Activated CD4-positive, alpha-beta T cell treated with anti-CD3 and anti-CD28 coated beads, Interleukin-2, amount 10 ng/mL, durations not matched to agents 7 days and 5 days (primary cell): ENCODE measurements around the gene PAN2. TPM values are rescaled to one million over a fixed set of nuclear protein-coding genes. Genes with fewer than 3 reads are reported as not detected.
A peak's percentile ranks its signal among the peaks of the same experiment; 100 is the strongest.
"Not testable (repeated sequence)": the region's sequence is repeated elsewhere in the genome, so short reads cannot be mapped to it uniquely, and the experiment has no call there.

Experiments used
- CTCF ChIA-PET: fragments of 350-600 bp; sonication (Branson Sonifier 250); formaldehyde crosslinking; loops from one replicate; lab custom pipeline; 2021; ENCODE audit warnings: antibody characterized with exemption; lab: Charles Lee
- POLR2A ChIA-PET: fragments of 350-600 bp; sonication (Branson Sonifier 250); formaldehyde crosslinking; loops from one replicate; lab custom pipeline; 2021; ENCODE audit warnings: antibody characterized with exemption; lab: Charles Lee
- DNase-seq: peaks from one replicate; pipeline ENCODE4 v3.0.0-alpha.2; 2020
- H3K27ac Mint-ChIP-seq: one replicate; pipeline ENCODE4 v1.8.0; 2021; ENCODE audit warnings: mild to moderate bottlenecking, moderate library complexity, mixed read lengths
- H3K27me3 Mint-ChIP-seq: one replicate; pipeline ENCODE4 v1.8.0; 2021; ENCODE audit warnings: mixed read lengths
- H3K36me3 Mint-ChIP-seq: one replicate; pipeline ENCODE4 v1.8.0; 2021; ENCODE audit warnings: low read depth, mixed read lengths
- H3K4me1 Mint-ChIP-seq: one replicate; pipeline ENCODE4 v1.8.0; 2021; ENCODE audit warnings: mixed read lengths
- H3K4me3 Mint-ChIP-seq: one replicate; pipeline ENCODE4 v1.8.0; 2021; ENCODE audit warnings: mild to moderate bottlenecking, moderate library complexity, mixed read lengths
- H3K9me3 Mint-ChIP-seq: one replicate; pipeline ENCODE4 v1.8.0; 2021; ENCODE audit warnings: mixed read lengths
- total RNA-seq, 2 experiments: library from RNA; stranded (reverse); gene quantifications; one replicate each; pipeline ENCODE4 v1.2.3, GENCODE V29; 2021

PAN2 gene
- total RNA-seq, 2 experiments from 2014 or later = 76.9 to 78.9 TPM

GRCh38 chr12:56299853-56300643 is 33.8 kb downstream of the PAN2 start, which contains the start of gene CS:
Gene CS, minus strand, starts transcription at chr12:56300330. Its CDS starts 129 bp downstream, at chr12:56300201.
- ChIA-PET CTCF (interaction anchor here (0.6 to 1.9 kb wide), 4 partner anchors 11 to 110 kb away, joined by 3 to 5 read pairs (median 4); partner anchors contain the start of gene ANKRD52), POLR2A (no interaction called here)
- H3K27me3 Mint-ChIP-seq = no peaks in the 10 kb centered on the region
- H3K4me3 Mint-ChIP-seq = peak within 1 kb of the TSS; percentile 89
- peak within 1 kb of the TSS; percentile 97 for H3K27ac Mint-ChIP-seq
- peaks cover 24% of the 10 kb centered on the region for H3K36me3 Mint-ChIP-seq
- DNase-seq = peak; percentile 99
- H3K4me1 Mint-ChIP-seq = peaks cover 51% of the 10 kb centered on the region
- no peaks in the 10 kb centered on the region for H3K9me3 Mint-ChIP-seq

GRCh38 chr12:56299308-56299852 is 34.4 kb downstream of the PAN2 start:
- H3K4me1 Mint-ChIP-seq = peaks cover 53% of the 10 kb centered on the region
- POLR2A ChIA-PET = no interaction called here
- H3K36me3 Mint-ChIP-seq = peaks cover 22% of the 10 kb centered on the region

GRCh38 chr12:56298828-56299227 is 35.0 kb downstream of the PAN2 start:
- POLR2A ChIA-PET = interaction anchor here (0.6 kb wide), 1 partner anchor 14 kb away, joined by 3 read pairs; no protein-coding TSS in a partner anchor
- peaks cover 57% of the 10 kb centered on the region for H3K4me1 Mint-ChIP-seq
- H3K36me3 Mint-ChIP-seq = peaks cover 22% of the 10 kb centered on the region

More at GRCh38 chr12:56299308-56299852, 34.4 kb downstream of the PAN2 start:
- H3K4me3 Mint-ChIP-seq = peak overlapping the region; percentile 89
- CTCF ChIA-PET = interaction anchor here (1.0 to 2.3 kb wide), 7 partner anchors 12 to 109 kb away, joined by 3 to 8 read pairs (median 5); partner anchors contain the start of genes ANKRD52, CNPY2 and RNF41
- DNase-seq = peak; percentile 47
- peak overlapping the region; percentile 97 for H3K27ac Mint-ChIP-seq
- no peaks in the 10 kb centered on the region for H3K27me3 Mint-ChIP-seq
- no peaks in the 10 kb centered on the region for H3K9me3 Mint-ChIP-seq

GRCh38 chr12:56297400-56297799 is 36.4 kb downstream of the PAN2 start:
- H3K36me3 Mint-ChIP-seq = peaks cover 24% of the 10 kb centered on the region
- H3K27ac Mint-ChIP-seq = peak overlapping the region; percentile 11
- DNase-seq = no peak
- no peak overlapping the region for H3K4me3 Mint-ChIP-seq
- peaks cover 60% of the 10 kb centered on the region for H3K4me1 Mint-ChIP-seq
- ChIA-PET CTCF (interaction anchor here (1.5 to 2.3 kb wide), 4 partner anchors 8 to 77 kb away, joined by 3 to 8 read pairs (median 4); partner anchors contain the start of gene CNPY2), POLR2A (no interaction called here)
- no peaks in the 10 kb centered on the region for H3K27me3 Mint-ChIP-seq
- H3K9me3 Mint-ChIP-seq = no peaks in the 10 kb centered on the region

More at GRCh38 chr12:56298828-56299227, 35.0 kb downstream of the PAN2 start:
- H3K9me3 Mint-ChIP-seq = no peaks in the 10 kb centered on the region
- no peaks in the 10 kb centered on the region for H3K27me3 Mint-ChIP-seq
- DNase-seq = no peak
- CTCF ChIA-PET = interaction anchor here (0.7 to 2.3 kb wide), 9 partner anchors 10 to 134 kb away, joined by 3 to 8 read pairs (median 5); partner anchors contain the start of genes CNPY2 and RNF41
- H3K4me3 Mint-ChIP-seq = peak overlapping the region; percentile 89
- H3K27ac Mint-ChIP-seq = peak overlapping the region; percentile 97

GRCh38 chr12:56296295-56296694 is 37.5 kb downstream of the PAN2 start:
- DNase-seq = no peak
- Mint-ChIP-seq H3K4me3 (no peak overlapping the region), H3K36me3 (peaks cover 28% of the 10 kb centered on the region), H3K27me3 (no peaks in the 10 kb centered on the region), H3K27ac (peak overlapping the region; percentile 76), H3K9me3 (no peaks in the 10 kb centered on the region), H3K4me1 (peaks cover 60% of the 10 kb centered on the region)
- ChIA-PET CTCF (interaction anchor here (0.6 to 1.8 kb wide), 4 partner anchors 14 to 78 kb away, joined by 3 to 5 read pairs (median 3); partner anchors contain the start of gene ANKRD52), POLR2A (no interaction called here)

- peaks cover 65% of the 10 kb centered on the region for H3K4me1 Mint-ChIP-seq
- no peak for DNase-seq
- ChIA-PET POLR2A (no interaction called here), CTCF (interaction anchor here (1.3 kb wide), 1 partner anchor 34 kb away, joined by 3 read pairs; no protein-coding TSS in a partner anchor)
- H3K4me3 Mint-ChIP-seq = no peak overlapping the region
- H3K27me3 Mint-ChIP-seq = no peaks in the 10 kb centered on the region
- H3K36me3 Mint-ChIP-seq = peaks cover 41% of the 10 kb centered on the region
- H3K9me3 Mint-ChIP-seq = no peaks in the 10 kb centered on the region
- no peak overlapping the region for H3K27ac Mint-ChIP-seq
Measured at GRCh38 chr12:56293795-56294194, 40.0 kb downstream of the PAN2 start.

- Mint-ChIP-seq H3K4me3 (no peak overlapping the region), H3K27me3 (no peaks in the 10 kb centered on the region), H3K4me1 (peaks cover 40% of the 10 kb centered on the region), H3K9me3 (no peaks in the 10 kb centered on the region), H3K36me3 (peaks cover 35% of the 10 kb centered on the region), H3K27ac (peak overlapping the region; percentile 68)
- ChIA-PET CTCF (interaction anchor here (1.0 to 1.8 kb wide), 4 partner anchors 9 to 31 kb away, joined by 3 to 5 read pairs (median 4); no protein-coding TSS in a partner anchor), POLR2A (no interaction called here)
- no peak for DNase-seq
Measured at GRCh38 chr12:56288705-56289387, 45.0 kb downstream of the PAN2 start.

GRCh38 chr12:56286044-56286830 is 47.6 kb downstream of the PAN2 start:
- POLR2A ChIA-PET = no interaction called here
- CTCF ChIA-PET = interaction anchor here (0.5 to 1.3 kb wide), 5 partner anchors 10 to 1391 kb away, joined by 3 to 6 read pairs (median 3); partner anchors contain the start of gene COQ10A
- no peak for DNase-seq
- no peaks in the 10 kb centered on the region for H3K9me3 Mint-ChIP-seq
- no peaks in the 10 kb centered on the region for H3K27me3 Mint-ChIP-seq
- peaks cover 43% of the 10 kb centered on the region for H3K36me3 Mint-ChIP-seq
- peak overlapping the region; percentile 25 for H3K27ac Mint-ChIP-seq
- H3K4me1 Mint-ChIP-seq = peaks cover 26% of the 10 kb centered on the region
- no peak overlapping the region for H3K4me3 Mint-ChIP-seq

GRCh38 chr12:56284263-56284662 is 49.5 kb downstream of the PAN2 start:
- H3K27me3 Mint-ChIP-seq, H3K27ac Mint-ChIP-seq, DNase-seq, H3K9me3 Mint-ChIP-seq, H3K4me3 Mint-ChIP-seq, POLR2A ChIA-PET: not testable (repeated sequence)
- CTCF ChIA-PET = interaction anchor here (0.6 to 1.4 kb wide), 5 partner anchors 14 to 337 kb away, joined by 3 to 6 read pairs (median 4); no protein-coding TSS in a partner anchor
- Mint-ChIP-seq H3K36me3 (peaks cover 38% of the 10 kb centered on the region), H3K4me1 (peaks cover 10% of the 10 kb centered on the region)

GRCh38 chr12:56282579-56282978 is 51.2 kb downstream of the PAN2 start:
- ChIA-PET POLR2A (no interaction called here), CTCF (interaction anchor here (1.0 kb wide), 1 partner anchor 14 kb away, joined by 4 read pairs; no protein-coding TSS in a partner anchor)
- Mint-ChIP-seq H3K36me3 (peaks cover 43% of the 10 kb centered on the region), H3K27me3 (no peaks in the 10 kb centered on the region), H3K9me3 (no peaks in the 10 kb centered on the region), H3K4me3 (no peak overlapping the region), H3K4me1 (peaks cover 3% of the 10 kb centered on the region), H3K27ac (no peak overlapping the region)
- DNase-seq = no peak

GRCh38 chr12:56282030-56282429 is 51.8 kb downstream of the PAN2 start:
- ChIA-PET POLR2A (no interaction called here), CTCF (no interaction called here)
- Mint-ChIP-seq H3K27ac (no peak overlapping the region), H3K4me3 (no peak overlapping the region), H3K27me3 (no peaks in the 10 kb centered on the region), H3K9me3 (no peaks in the 10 kb centered on the region), H3K4me1 (peaks cover 3% of the 10 kb centered on the region), H3K36me3 (peaks cover 43% of the 10 kb centered on the region)
- DNase-seq = no peak
